GM18507 (cell line): Measurements from ENCODE around the gene FOXD4L1.
"Not testable (repeated sequence)": the region's sequence is repeated elsewhere in the genome, so short reads cannot be mapped to it uniquely, and the experiment has no call there.

ENCODE experiments used
- DNase-seq: peaks from one replicate; pipeline ENCODE4 v3.0.0; 2011; ENCODE audit warnings: low read depth; ENCODE audit not compliant: insufficient read length; ENCODE audit errors: extremely low spot score
- FAIRE-seq: peaks from 2 replicates; lab custom pipeline; 2011; peaks lifted over from hg19 to GRCh38; lab: Jason Lieb, UNC

The FOXD4L1 gene

GRCh38 chr2:113498365-113498764, at the start of gene FOXD4L1:
TSS of gene FOXD4L1 (plus strand) at chr2:113498665. CDS start at chr2:113499257, 592 bp downstream.
- FAIRE-seq, DNase-seq: not testable (repeated sequence)

- not testable (repeated sequence) for FAIRE-seq, DNase-seq
Observed at GRCh38 chr2:113465770-113466169, 32.7 kb upstream of the FOXD4L1 start.

GRCh38 chr2:113476688-113477368, 21.6 kb upstream of the FOXD4L1 start:
- FAIRE-seq, DNase-seq: not testable (repeated sequence)

GRCh38 chr2:113496527-113496926, 1.9 kb upstream of the FOXD4L1 start:
- FAIRE-seq, DNase-seq: not testable (repeated sequence)

- FAIRE-seq, DNase-seq: not testable (repeated sequence)
Observed at GRCh38 chr2:113499019-113499885, 787 bp downstream of the FOXD4L1 start.

GRCh38 chr2:113499886-113500722, 1.6 kb downstream of the FOXD4L1 start:
- DNase-seq, FAIRE-seq: not testable (repeated sequence)

- FAIRE-seq, DNase-seq: not testable (repeated sequence)
Observed at GRCh38 chr2:113500723-113501038, 2.2 kb downstream of the FOXD4L1 start.

- FAIRE-seq, DNase-seq: not testable (repeated sequence)
Observed at GRCh38 chr2:113502216-113503093, 4.0 kb downstream of the FOXD4L1 start.

GRCh38 chr2:113503094-113504042, 4.9 kb downstream of the FOXD4L1 start:
- not testable (repeated sequence) for DNase-seq, FAIRE-seq

GRCh38 chr2:113504081-113504480, 5.6 kb downstream of the FOXD4L1 start:
- FAIRE-seq, DNase-seq: not testable (repeated sequence)

- FAIRE-seq, DNase-seq: not testable (repeated sequence)
Observed at GRCh38 chr2:113507394-113508140, 9.1 kb downstream of the FOXD4L1 start.

- FAIRE-seq: not testable (repeated sequence)
Observed at GRCh38 chr2:113508187-113508586, 9.7 kb downstream of the FOXD4L1 start.

GRCh38 chr2:113510913-113511312, 12.4 kb downstream of the FOXD4L1 start:
- not testable (repeated sequence) for DNase-seq, FAIRE-seq

More at GRCh38 chr2:113508187-113508586, 9.7 kb downstream of the FOXD4L1 start:
- not testable (repeated sequence) for DNase-seq

- not testable (repeated sequence) for DNase-seq, FAIRE-seq
Observed at GRCh38 chr2:113511859-113512258, 13.4 kb downstream of the FOXD4L1 start.

GRCh38 chr2:113515457-113515856, 17.0 kb downstream of the FOXD4L1 start:
- not testable (repeated sequence) for FAIRE-seq, DNase-seq

GRCh38 chr2:113515995-113516394, 17.5 kb downstream of the FOXD4L1 start:
- DNase-seq, FAIRE-seq: not testable (repeated sequence)

- DNase-seq: not testable (repeated sequence)
Observed at GRCh38 chr2:113517025-113517424, 18.6 kb downstream of the FOXD4L1 start.

More at GRCh38 chr2:113517025-113517424, 18.6 kb downstream of the FOXD4L1 start:
- not testable (repeated sequence) for FAIRE-seq
